HG03196 (cell line): Measurements from ENCODE around the gene HECTD1.
"Not testable (repeated sequence)": the region's sequence is repeated elsewhere in the genome, so short reads cannot be mapped to it uniquely, and the experiment has no call there.

Experiments used
- ATAC-seq: cut with Tn5 transposase; IDR thresholded peaks from one replicate; pipeline ENCODE4 v1.9.1; 2021; ENCODE audit not compliant: unreplicated experiment

Gene HECTD1

GRCh38 chr14:31095817-31096216 is 111.8 kb downstream of the HECTD1 start:
- not testable (repeated sequence) for ATAC-seq

- not testable (repeated sequence) for ATAC-seq
Observed at GRCh38 chr14:31093884-31094839, 113.4 kb downstream of the HECTD1 start.

- no peak for ATAC-seq
Observed at GRCh38 chr14:31092160-31092708, 115.4 kb downstream of the HECTD1 start.

- no peak for ATAC-seq
Observed at GRCh38 chr14:31090883-31091764, 116.5 kb downstream of the HECTD1 start.

GRCh38 chr14:31086466-31086865 is 121.1 kb downstream of the HECTD1 start:
- not testable (repeated sequence) for ATAC-seq

- no peak for ATAC-seq
Observed at GRCh38 chr14:31085027-31085426, 122.6 kb downstream of the HECTD1 start.

- peak; percentile 42 for ATAC-seq
Observed at GRCh38 chr14:31084385-31084784, 123.2 kb downstream of the HECTD1 start.

- no peak for ATAC-seq
Observed at GRCh38 chr14:31083781-31084180, 123.8 kb downstream of the HECTD1 start.

- ATAC-seq = no peak
Observed at GRCh38 chr14:31080484-31080883, 127.1 kb downstream of the HECTD1 start.

- no peak for ATAC-seq
Observed at GRCh38 chr14:31080056-31080455, 127.5 kb downstream of the HECTD1 start.

GRCh38 chr14:31078766-31079165 is 128.8 kb downstream of the HECTD1 start:
- no peak for ATAC-seq

GRCh38 chr14:31075144-31075543 is 132.4 kb downstream of the HECTD1 start:
- ATAC-seq = no peak

GRCh38 chr14:31071151-31071550 is 136.4 kb downstream of the HECTD1 start:
- ATAC-seq = no peak

GRCh38 chr14:31070431-31070830 is 137.2 kb downstream of the HECTD1 start:
- no peak for ATAC-seq

- no peak for ATAC-seq
Observed at GRCh38 chr14:31069343-31069742, 138.2 kb downstream of the HECTD1 start.

GRCh38 chr14:31068235-31068634 is 139.4 kb downstream of the HECTD1 start:
- peak; percentile 56 for ATAC-seq

GRCh38 chr14:31062908-31063307 is 144.7 kb downstream of the HECTD1 start:
- ATAC-seq = not testable (repeated sequence)

- no peak for ATAC-seq
Observed at GRCh38 chr14:31060253-31060875, 147.2 kb downstream of the HECTD1 start.

- ATAC-seq = no peak
Observed at GRCh38 chr14:31059152-31059924, 148.3 kb downstream of the HECTD1 start.
